HG03565 (cell line): ENCODE results near the gene CD101.

Experiments
- ATAC-seq: cut with Tn5 transposase; IDR thresholded peaks from one replicate; pipeline ENCODE4 v1.9.1; 2021; ENCODE audit warnings: mild to moderate bottlenecking, moderate library complexity; ENCODE audit not compliant: unreplicated experiment

CD101 gene

GRCh38 chr1:116986421-116987255, 14.9 kb upstream of the CD101 start:
- ATAC-seq, result no peak

GRCh38 chr1:116987256-116987555, 14.4 kb upstream of the CD101 start:
- ATAC-seq, result no peak

GRCh38 chr1:116988248-116988647, 13.3 kb upstream of the CD101 start:
- no peak for ATAC-seq

- ATAC-seq, result no peak
Measured at GRCh38 chr1:116988908-116989307, 12.7 kb upstream of the CD101 start.

GRCh38 chr1:116989835-116990234, 11.7 kb upstream of the CD101 start:
- ATAC-seq, result no peak

GRCh38 chr1:116990612-116991151, 10.9 kb upstream of the CD101 start:
- no peak for ATAC-seq

- ATAC-seq, result no peak
Measured at GRCh38 chr1:116991171-116991845, 10.3 kb upstream of the CD101 start.

GRCh38 chr1:116991918-116992317, 9.6 kb upstream of the CD101 start:
- ATAC-seq, result no peak

- no peak for ATAC-seq
Measured at GRCh38 chr1:116993286-116993685, 8.3 kb upstream of the CD101 start.

GRCh38 chr1:116994411-116994810, 7.1 kb upstream of the CD101 start:
- no peak for ATAC-seq

GRCh38 chr1:116997066-116997465, 4.5 kb upstream of the CD101 start:
- no peak for ATAC-seq

- ATAC-seq, result no peak
Measured at GRCh38 chr1:116997636-116998035, 3.9 kb upstream of the CD101 start.

- no peak for ATAC-seq
Measured at GRCh38 chr1:116999596-116999995, 2.0 kb upstream of the CD101 start.

- ATAC-seq, result no peak
Measured at GRCh38 chr1:117000142-117000541, 1.4 kb upstream of the CD101 start.

GRCh38 chr1:117003223-117003875, 1.8 kb downstream of the CD101 start:
- no peak for ATAC-seq

GRCh38 chr1:117007719-117008013, 6.1 kb downstream of the CD101 start:
- no peak for ATAC-seq

GRCh38 chr1:117008656-117009055, 7.1 kb downstream of the CD101 start:
- no peak for ATAC-seq

- ATAC-seq, result no peak
Measured at GRCh38 chr1:117009132-117009531, 7.6 kb downstream of the CD101 start.

- no peak for ATAC-seq
Measured at GRCh38 chr1:117010310-117010969, 8.9 kb downstream of the CD101 start.

- ATAC-seq, result no peak
Measured at GRCh38 chr1:117011334-117011733, 9.8 kb downstream of the CD101 start.

GRCh38 chr1:117013309-117013858, 11.8 kb downstream of the CD101 start:
- ATAC-seq, result no peak
